ENCODE results near the gene MAP7D2. TPM values are rescaled to one million over a fixed set of nuclear protein-coding genes. Genes with fewer than 3 reads are reported as not detected.

The MAP7D2 gene
- total and polyA plus RNA-seq, 2 of the 13 experiments (the other 11 are each of a cell fraction or from before 2014, with no cell fraction given), result 9.6 to 10.5 TPM

GRCh38 chrX:20116087-20116576 is 575 bp downstream of the MAP7D2 start:
- H3K36me3 ChIP-seq (replicated peaks in 1 of 2; ENCODE audit: control insufficient read depth in 1 of 2, insufficient read depth in 2 of 2, low read length in 2 of 2), result no peaks in the 10 kb centered on the region
- FAIRE-seq, result no peak
- DNase-seq (ENCODE audit: low spot score), result no peak
- H3K79me2 ChIP-seq (ENCODE audit: insufficient read depth, low read length), result peaks cover 5% of the 10 kb centered on the region
- H3K9me3 ChIP-seq (ENCODE audit: low read length), result no peaks in the 10 kb centered on the region
- peaks cover 35% of the 10 kb centered on the region for H3K4me1 ChIP-seq (ENCODE audit: insufficient read depth, low read length)
- BruUV-seq (replicated peaks), result TSS peak; percentile 39
- ChIA-PET POLR2A (no interaction called here), CTCF (ENCODE audit: low intra/inter-chr PET ratio, low total read pairs) (no interaction called here)
- WGBS (ENCODE audit: low lambda C conversion rate), result no CpG with 5 or more reads among the region's 47 CpGs
- no peak overlapping the region for H3K27ac ChIP-seq (ENCODE audit: extremely low read length, insufficient read depth, low read length)
- H3K27me3 ChIP-seq (ENCODE audit: control insufficient read depth in 1 of 2, insufficient read depth in 2 of 2, low read length in 2 of 2), result no peaks in the 10 kb centered on the region
- H4K20me1 ChIP-seq (ENCODE audit: insufficient read depth, low read length), result no peaks in the 10 kb centered on the region
- in situ Hi-C loops (cut with HindIII; ENCODE audit: extremely low pct_ligation_motif_present, low pct_unique_long_range_greater_than_20kb) (no loop called here), intact Hi-C loops (cut with micrococcal nuclease; ENCODE audit: unreplicated experiment) (no loop called here)
- ATAC-seq, result peak; percentile 45
- no peak overlapping the region for H2AFZ ChIP-seq (ENCODE audit: low read length)
- peak overlapping the region; percentile 50 to 71 (median 64); a peak in 5 of 6 replicates for H3K4me3 ChIP-seq (replicated peaks in 1 of 3; ENCODE audit: insufficient read depth in 1 of 3, low read depth in 2 of 3, low read length in 3 of 3)
- H3K4me2 ChIP-seq (ENCODE audit: low read depth, low read length), result peak overlapping the region; percentile 84
- peak overlapping the region; percentile 49 for H3K9ac ChIP-seq (ENCODE audit: insufficient read depth, low read depth, low read length)
- TF ChIP-seq UBTF (CRISPR knock-in tag; IDR thresholded peaks at IDR 0.05), result peak; percentile 51; the same call in 1 of the 2 replicates
- TF ChIP-seq MAX (IDR thresholded peaks at IDR 0.05), result peak; percentile 39; the same call in 1 of the 2 replicates
- 0 out of 2 replicates have a peak, but pooled peaks have one; percentile 0 for TF ChIP-seq ZNF746 (CRISPR knock-in tag; IDR thresholded peaks at IDR 0.05)
- peak; percentile 38 for TF ChIP-seq ASH2L (IDR thresholded peaks at IDR 0.05; ENCODE audit: insufficient read length, low read depth, low read length)
- 0 out of 2 replicates have a peak, but pooled peaks have one; percentile 39 for TF ChIP-seq ARID2 (CRISPR knock-in tag; IDR thresholded peaks at IDR 0.05; ENCODE audit: borderline replicate concordance)
- peak; percentile 97 for TF ChIP-seq ZFAT (CRISPR knock-in tag; conservative IDR thresholded peaks at IDR 0.05)
- no peak for TF ChIP-seq ZNF383 (CRISPR knock-in tag; IDR thresholded peaks at IDR 0.05; ENCODE audit: borderline replicate concordance)
- no peak for TF ChIP-seq GLI4 (CRISPR knock-in tag; IDR thresholded peaks at IDR 0.05; ENCODE audit: borderline replicate concordance)
- peak; percentile 38; the same call in 1 of the 2 replicates for TF ChIP-seq YEATS4 (CRISPR knock-in tag; IDR thresholded peaks at IDR 0.05; ENCODE audit: borderline replicate concordance)
- TF ChIP-seq ZFY (CRISPR knock-in tag; IDR thresholded peaks at IDR 0.05), result peak; percentile 67
- peak; percentile 56; the same call in 1 of the 2 replicates for TF ChIP-seq GABPB1 (CRISPR knock-in tag; IDR thresholded peaks at IDR 0.05)
- 0 out of 2 replicates have a peak, but pooled peaks have one; percentile 25 for TF ChIP-seq ZNF142 (CRISPR knock-in tag; IDR thresholded peaks at IDR 0.05)

Data from HepG2 (cell line).